Hepatocyte (in vitro differentiated cells): Measurements from ENCODE around the gene SEZ6.

ENCODE experiments used
- EZH2 ChIP-seq: fragments of 200-600 bp; sonication (generic); IDR thresholded peaks from 2 replicates; pipeline ENCODE4 v1.6.1; 2016; ENCODE audit warnings: antibody characterized with exemption, mild to moderate bottlenecking, borderline replicate concordance
- TF ChIP-seq, protein P1 (sequence below): fragments of 200-600 bp; sonication (generic); IDR thresholded peaks from 2 replicates; pipeline ENCODE4 v1.5.1; 2016; ENCODE audit warnings: antibody characterized with exemption, mild to moderate bottlenecking; ENCODE audit not compliant: poor library complexity

GRCh38 chr17:29042026-29042678, 36.3 kb upstream of the SEZ6 start:
- TF ChIP-seq, protein P1, sequence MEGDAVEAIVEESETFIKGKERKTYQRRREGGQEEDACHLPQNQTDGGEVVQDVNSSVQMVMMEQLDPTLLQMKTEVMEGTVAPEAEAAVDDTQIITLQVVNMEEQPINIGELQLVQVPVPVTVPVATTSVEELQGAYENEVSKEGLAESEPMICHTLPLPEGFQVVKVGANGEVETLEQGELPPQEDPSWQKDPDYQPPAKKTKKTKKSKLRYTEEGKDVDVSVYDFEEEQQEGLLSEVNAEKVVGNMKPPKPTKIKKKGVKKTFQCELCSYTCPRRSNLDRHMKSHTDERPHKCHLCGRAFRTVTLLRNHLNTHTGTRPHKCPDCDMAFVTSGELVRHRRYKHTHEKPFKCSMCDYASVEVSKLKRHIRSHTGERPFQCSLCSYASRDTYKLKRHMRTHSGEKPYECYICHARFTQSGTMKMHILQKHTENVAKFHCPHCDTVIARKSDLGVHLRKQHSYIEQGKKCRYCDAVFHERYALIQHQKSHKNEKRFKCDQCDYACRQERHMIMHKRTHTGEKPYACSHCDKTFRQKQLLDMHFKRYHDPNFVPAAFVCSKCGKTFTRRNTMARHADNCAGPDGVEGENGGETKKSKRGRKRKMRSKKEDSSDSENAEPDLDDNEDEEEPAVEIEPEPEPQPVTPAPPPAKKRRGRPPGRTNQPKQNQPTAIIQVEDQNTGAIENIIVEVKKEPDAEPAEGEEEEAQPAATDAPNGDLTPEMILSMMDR, result no peak
- TF ChIP-seq EZH2, result no peak
